Measurements from ENCODE around the gene OASL. TPM values are rescaled to one million over a fixed set of nuclear protein-coding genes. Genes with fewer than 3 reads are reported as not detected.

Gene OASL
- total RNA-seq, 1 experiment from 2014 or later: 1.7 TPM

GRCh38 chr12:120982659-120983058, 56.4 kb downstream of the OASL start:
- no TSS peak for BruUV-seq (replicated peaks)
- no peak for DNase-seq
- Histone ChIP-seq H2AFZ (no peak overlapping the region), H4K20me1 (ENCODE audit: insufficient read depth) (no peaks in the 10 kb centered on the region), H3K9me2 (ENCODE audit: insufficient read depth) (no peaks in the 10 kb centered on the region), H3K4me1 (replicated peaks; ENCODE audit: insufficient read depth) (no peaks in the 10 kb centered on the region), H3K4me2 (no peak overlapping the region), H3K9me3 (ENCODE audit: insufficient read depth, low read depth) (no peaks in the 10 kb centered on the region), H3K4me3 (no peak overlapping the region), H3K27ac (no peak overlapping the region), H3K27me3 (ENCODE audit: insufficient read depth, low read depth) (no peaks in the 10 kb centered on the region), H3K79me2 (ENCODE audit: low read depth) (no peaks in the 10 kb centered on the region), H3F3A (ENCODE audit: insufficient read depth, low read depth) (no peaks in the 10 kb centered on the region), H3K36me3 (ENCODE audit: low read depth) (no peaks in the 10 kb centered on the region)
- TF ChIP-seq EZH2 (IDR thresholded peaks at IDR 0.05; ENCODE audit: low read depth): no peak
- TF ChIP-seq CTCF (conservative IDR thresholded peaks at IDR 0.05): no peak
- POLR2A ChIA-PET (ENCODE audit: unreplicated experiment): interaction anchor here (0.5 kb wide), 1 partner anchor 680 kb away, joined by 5 read pairs; no protein-coding TSS in a partner anchor
- intact Hi-C loops (cut with micrococcal nuclease; ENCODE audit: unreplicated experiment): no loop called here
- CTCF ChIA-PET: no interaction called here

GRCh38 chr12:120981407-120981941, 57.6 kb downstream of the OASL start:
- H2AFZ ChIP-seq: no peak overlapping the region
- no TSS peak for BruUV-seq (replicated peaks)
- DNase-seq: no peak
- CTCF ChIA-PET: no interaction called here
- H3K4me1 ChIP-seq (replicated peaks; ENCODE audit: insufficient read depth): no peaks in the 10 kb centered on the region
- H3K27me3 ChIP-seq (ENCODE audit: insufficient read depth, low read depth): no peaks in the 10 kb centered on the region
- no peak overlapping the region for H3K27ac ChIP-seq
- TF ChIP-seq CTCF (conservative IDR thresholded peaks at IDR 0.05) (no peak), EZH2 (IDR thresholded peaks at IDR 0.05; ENCODE audit: low read depth) (no peak)
- intact Hi-C loops (cut with micrococcal nuclease; ENCODE audit: unreplicated experiment): no loop called here
- H3K4me3 ChIP-seq: no peak overlapping the region
- POLR2A ChIA-PET (ENCODE audit: unreplicated experiment): no interaction called here
- H3K9me2 ChIP-seq (ENCODE audit: insufficient read depth): no peaks in the 10 kb centered on the region
- no peaks in the 10 kb centered on the region for H3F3A ChIP-seq (ENCODE audit: insufficient read depth, low read depth)
- H3K36me3 ChIP-seq (ENCODE audit: low read depth): no peaks in the 10 kb centered on the region
- no peaks in the 10 kb centered on the region for H3K9me3 ChIP-seq (ENCODE audit: insufficient read depth, low read depth)
- no peak overlapping the region for H3K4me2 ChIP-seq
- H4K20me1 ChIP-seq (ENCODE audit: insufficient read depth): no peaks in the 10 kb centered on the region
- H3K79me2 ChIP-seq (ENCODE audit: low read depth): no peaks in the 10 kb centered on the region

GRCh38 chr12:120980800-120981368, 58.2 kb downstream of the OASL start:
- H3K79me2 ChIP-seq (ENCODE audit: low read depth): no peaks in the 10 kb centered on the region
- H3K9me3 ChIP-seq (ENCODE audit: insufficient read depth, low read depth): no peaks in the 10 kb centered on the region
- no peak overlapping the region for H3K4me2 ChIP-seq
- H4K20me1 ChIP-seq (ENCODE audit: insufficient read depth): no peaks in the 10 kb centered on the region
- no peaks in the 10 kb centered on the region for H3F3A ChIP-seq (ENCODE audit: insufficient read depth, low read depth)
- intact Hi-C loops (cut with micrococcal nuclease; ENCODE audit: unreplicated experiment): no loop called here
- H3K9me2 ChIP-seq (ENCODE audit: insufficient read depth): no peaks in the 10 kb centered on the region
- BruUV-seq (replicated peaks): no TSS peak
- no peaks in the 10 kb centered on the region for H3K4me1 ChIP-seq (replicated peaks; ENCODE audit: insufficient read depth)
- no peaks in the 10 kb centered on the region for H3K27me3 ChIP-seq (ENCODE audit: insufficient read depth, low read depth)
- no peak for DNase-seq
- ChIA-PET CTCF (no interaction called here), POLR2A (ENCODE audit: unreplicated experiment) (no interaction called here)
- H3K4me3 ChIP-seq: no peak overlapping the region
- H3K36me3 ChIP-seq (ENCODE audit: low read depth): no peaks in the 10 kb centered on the region
- H2AFZ ChIP-seq: no peak overlapping the region
- no peak for TF ChIP-seq CTCF (conservative IDR thresholded peaks at IDR 0.05)
- no peak overlapping the region for H3K27ac ChIP-seq
